ENCODE measurements around the gene FAM107A. TPM values are rescaled to one million over a fixed set of nuclear protein-coding genes. Genes with fewer than 3 reads are reported as not detected.

The FAM107A gene
- total RNA-seq, 1 donor from 2014 or later, result 115 TPM

DNA sequence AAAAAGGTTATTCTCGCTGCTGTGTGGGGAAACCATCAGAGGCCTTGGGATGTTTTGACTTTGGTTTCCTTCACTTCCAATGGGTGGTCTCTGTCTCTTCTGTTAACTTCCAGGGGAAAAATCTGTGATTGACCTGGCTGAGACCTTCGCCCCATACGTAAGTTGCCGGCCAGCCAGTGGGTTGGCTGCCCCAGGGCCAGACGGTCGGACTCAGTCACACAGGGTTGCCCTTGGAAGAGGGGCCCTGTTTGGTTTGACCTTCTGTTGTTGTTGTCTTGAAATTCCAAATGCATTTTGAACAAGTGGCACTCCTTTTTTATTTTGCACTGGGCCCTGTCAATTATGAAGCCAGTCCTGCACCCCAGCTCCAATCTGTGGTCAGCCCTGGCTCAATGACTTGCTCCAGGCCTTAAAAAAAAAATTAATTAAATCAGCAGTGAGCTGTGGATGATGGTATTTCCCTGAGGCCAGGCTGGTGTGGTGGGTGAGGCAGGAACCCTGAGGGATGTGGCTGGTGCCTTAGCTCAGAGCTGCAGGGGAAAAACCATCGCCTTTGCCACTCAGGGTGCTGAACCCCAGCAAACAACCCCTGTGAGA is 4.5 kb downstream of the FAM107A start:
- Histone ChIP-seq H3K4me1 (peaks cover 97% of the 10 kb centered on the region), H3K4me3 (peak overlapping the region; percentile 69)

DNA sequence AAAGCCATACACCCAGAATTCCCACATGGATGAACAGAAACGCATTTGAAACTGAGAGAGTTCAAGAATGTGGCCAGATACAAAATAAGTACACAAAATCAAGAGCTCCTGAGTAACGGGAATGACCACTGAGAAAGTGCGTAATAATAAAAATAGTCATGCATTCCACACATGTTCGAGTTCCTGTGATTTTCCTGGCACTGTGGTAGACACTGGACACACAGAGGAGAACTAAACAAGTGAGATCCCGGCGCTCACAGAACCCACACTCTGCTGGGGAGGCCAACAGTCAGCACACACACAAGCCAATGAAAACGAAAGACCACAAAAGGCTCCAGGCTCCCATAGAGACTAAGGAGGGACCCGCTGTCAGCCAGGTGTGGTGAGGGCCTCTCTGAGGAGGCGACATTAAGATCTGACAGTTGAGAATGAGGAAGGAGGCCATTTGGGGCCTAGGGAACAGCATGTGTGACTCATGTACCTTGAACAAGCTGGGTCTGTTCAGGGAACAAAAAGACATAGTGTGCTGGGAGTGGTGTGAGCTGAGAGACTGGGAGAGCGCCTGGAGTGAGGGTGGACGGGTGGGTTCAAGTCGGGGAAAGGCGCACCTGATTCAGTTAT is 5.1 kb downstream of the FAM107A start:
- no peaks in the 10 kb centered on the region for H3K27me3 ChIP-seq (ENCODE audit: low read depth)
- peaks cover 12% of the 10 kb centered on the region for H3K36me3 ChIP-seq
- H3K27ac ChIP-seq (replicated peaks), result peak overlapping the region; percentile 95
- TF ChIP-seq, protein P1, sequence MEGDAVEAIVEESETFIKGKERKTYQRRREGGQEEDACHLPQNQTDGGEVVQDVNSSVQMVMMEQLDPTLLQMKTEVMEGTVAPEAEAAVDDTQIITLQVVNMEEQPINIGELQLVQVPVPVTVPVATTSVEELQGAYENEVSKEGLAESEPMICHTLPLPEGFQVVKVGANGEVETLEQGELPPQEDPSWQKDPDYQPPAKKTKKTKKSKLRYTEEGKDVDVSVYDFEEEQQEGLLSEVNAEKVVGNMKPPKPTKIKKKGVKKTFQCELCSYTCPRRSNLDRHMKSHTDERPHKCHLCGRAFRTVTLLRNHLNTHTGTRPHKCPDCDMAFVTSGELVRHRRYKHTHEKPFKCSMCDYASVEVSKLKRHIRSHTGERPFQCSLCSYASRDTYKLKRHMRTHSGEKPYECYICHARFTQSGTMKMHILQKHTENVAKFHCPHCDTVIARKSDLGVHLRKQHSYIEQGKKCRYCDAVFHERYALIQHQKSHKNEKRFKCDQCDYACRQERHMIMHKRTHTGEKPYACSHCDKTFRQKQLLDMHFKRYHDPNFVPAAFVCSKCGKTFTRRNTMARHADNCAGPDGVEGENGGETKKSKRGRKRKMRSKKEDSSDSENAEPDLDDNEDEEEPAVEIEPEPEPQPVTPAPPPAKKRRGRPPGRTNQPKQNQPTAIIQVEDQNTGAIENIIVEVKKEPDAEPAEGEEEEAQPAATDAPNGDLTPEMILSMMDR (IDR thresholded peaks at IDR 0.05; ENCODE audit: borderline replicate concordance), result no peak
- no peaks in the 10 kb centered on the region for H3K9me3 ChIP-seq (replicated peaks)
- no peak for DNase-seq
- intact Hi-C loops (cut with micrococcal nuclease), result no loop called here
- H3K4me1 ChIP-seq, result peaks cover 93% of the 10 kb centered on the region
- H3K4me3 ChIP-seq, result peak overlapping the region; percentile 6

More for the DNA sequence above, 4.5 kb downstream of the FAM107A start:
- DNase-seq, result no peak
- H3K9me3 ChIP-seq (replicated peaks), result no peaks in the 10 kb centered on the region
- TF ChIP-seq, protein P1 (IDR thresholded peaks at IDR 0.05; ENCODE audit: borderline replicate concordance), result no peak
- intact Hi-C loops (cut with micrococcal nuclease), result no loop called here
- peaks cover 6% of the 10 kb centered on the region for H3K36me3 ChIP-seq
- H3K27ac ChIP-seq (replicated peaks), result peak overlapping the region; percentile 95
- H3K27me3 ChIP-seq (ENCODE audit: low read depth), result no peaks in the 10 kb centered on the region

DNA sequence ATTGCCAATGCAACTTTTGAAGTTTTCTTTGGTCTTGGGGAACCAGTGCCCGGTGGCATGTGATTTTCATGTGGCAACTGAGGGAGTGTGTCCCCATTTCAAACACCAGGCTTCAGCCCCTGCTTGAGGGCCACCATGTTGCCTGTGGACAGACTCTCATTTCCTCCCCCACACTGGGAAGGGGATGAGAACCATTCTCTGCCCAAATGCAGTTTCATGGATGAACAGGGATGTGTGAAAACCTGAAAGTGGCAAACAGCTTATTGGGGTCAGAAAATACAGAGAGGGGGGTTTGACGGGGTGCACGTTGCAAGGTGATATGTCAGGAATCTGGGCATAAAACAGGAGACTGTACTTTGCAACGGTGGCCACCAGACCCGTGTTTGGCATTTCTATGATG is 6.3 kb downstream of the FAM107A start:
- H3K36me3 ChIP-seq, result peaks cover 25% of the 10 kb centered on the region
- no peaks in the 10 kb centered on the region for H3K9me3 ChIP-seq (replicated peaks)
- intact Hi-C loops (cut with micrococcal nuclease), result no loop called here
- H3K27ac ChIP-seq (replicated peaks), result no peak overlapping the region
- no peak for DNase-seq
- peaks cover 84% of the 10 kb centered on the region for H3K4me1 ChIP-seq
- H3K27me3 ChIP-seq (ENCODE audit: low read depth), result no peaks in the 10 kb centered on the region
- H3K4me3 ChIP-seq, result no peak overlapping the region
- TF ChIP-seq, protein P1 (IDR thresholded peaks at IDR 0.05; ENCODE audit: borderline replicate concordance), result no peak

DNA sequence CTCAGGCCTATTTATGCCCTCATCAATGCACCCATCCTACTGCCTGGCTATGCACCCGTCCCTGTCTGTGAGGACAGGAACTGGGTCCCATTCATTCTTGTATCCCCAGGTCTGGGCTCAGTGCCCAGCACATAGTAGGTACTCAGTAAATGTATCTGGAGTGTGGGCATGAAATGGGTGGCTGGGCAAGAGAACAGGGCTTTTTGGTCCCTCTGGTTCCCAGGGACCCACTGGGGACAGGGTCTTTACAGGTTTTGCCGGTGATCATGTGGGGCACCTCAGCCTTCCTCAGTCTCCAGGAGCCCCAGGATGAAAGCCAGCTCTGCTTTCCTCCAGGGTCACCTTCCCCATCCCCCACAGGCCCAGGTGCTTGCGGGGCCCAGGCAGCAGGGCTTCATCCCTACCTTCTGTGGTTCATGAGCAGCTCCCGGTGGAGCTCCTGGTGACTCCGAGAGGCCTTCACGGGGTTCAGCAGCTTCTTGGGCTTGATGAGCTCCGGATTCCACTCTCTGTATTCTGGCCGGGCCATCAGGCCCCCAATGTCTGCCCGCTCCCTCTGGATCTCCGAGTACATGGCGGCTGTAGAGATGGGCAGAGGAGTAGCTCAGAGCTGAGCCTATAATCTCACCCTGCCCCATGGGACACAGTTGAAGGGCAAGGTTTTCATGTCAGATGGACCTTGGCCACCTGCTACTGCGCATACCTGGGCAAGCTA is 7.7 kb downstream of the FAM107A start:
- DNase-seq, result no peak
- H3K27ac ChIP-seq (replicated peaks), result peak overlapping the region; percentile 28
- no peaks in the 10 kb centered on the region for H3K9me3 ChIP-seq (replicated peaks)
- H3K36me3 ChIP-seq, result peaks cover 36% of the 10 kb centered on the region
- H3K4me3 ChIP-seq, result no peak overlapping the region
- no peaks in the 10 kb centered on the region for H3K27me3 ChIP-seq (ENCODE audit: low read depth)
- peaks cover 83% of the 10 kb centered on the region for H3K4me1 ChIP-seq
- intact Hi-C loops (cut with micrococcal nuclease), result loop anchor here (2.0 kb wide), 1 partner anchor 61 kb away; no protein-coding TSS in a partner anchor
- TF ChIP-seq, protein P1 (IDR thresholded peaks at IDR 0.05; ENCODE audit: borderline replicate concordance), result no peak

DNA sequence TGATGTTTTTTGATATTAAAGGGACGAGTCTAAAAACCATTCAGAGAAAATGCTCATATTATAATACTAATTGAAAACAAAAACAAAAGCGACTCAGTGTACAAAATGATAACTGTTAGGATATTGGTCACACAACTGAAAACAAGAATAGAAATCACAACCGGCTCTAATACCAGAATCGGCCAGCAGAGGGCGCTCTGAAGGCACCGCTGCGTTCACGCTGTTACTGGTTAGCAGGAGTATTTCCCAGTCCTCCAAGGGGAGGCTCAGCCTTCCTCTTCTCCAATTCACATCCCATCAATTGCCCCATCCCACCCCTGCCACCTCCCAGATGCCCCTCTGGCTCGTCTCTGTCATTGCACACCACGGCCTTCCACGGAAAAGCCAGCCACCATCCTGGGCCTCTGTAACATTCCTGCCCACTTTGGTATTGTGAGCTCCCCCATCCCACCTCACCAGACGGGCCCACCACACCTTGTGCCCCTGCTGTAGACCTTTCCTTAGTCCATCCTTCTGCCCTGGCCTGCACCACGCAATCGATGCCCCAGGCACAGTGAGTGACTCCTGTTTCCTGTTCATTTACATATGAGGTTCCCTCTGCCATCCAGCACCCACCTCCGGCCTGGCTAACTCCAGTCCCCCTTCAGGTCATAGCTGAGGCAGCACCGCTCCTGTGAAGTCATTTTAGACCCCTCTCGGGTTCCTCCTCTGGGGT is 8.5 kb downstream of the FAM107A start:
- peak overlapping the region; percentile 24 for H3K4me3 ChIP-seq
- intact Hi-C loops (cut with micrococcal nuclease), result loop anchor here (2.0 kb wide), 1 partner anchor 62 kb away; no protein-coding TSS in a partner anchor
- H3K27me3 ChIP-seq (ENCODE audit: low read depth), result no peaks in the 10 kb centered on the region
- no peaks in the 10 kb centered on the region for H3K9me3 ChIP-seq (replicated peaks)
- TF ChIP-seq, protein P1 (IDR thresholded peaks at IDR 0.05; ENCODE audit: borderline replicate concordance), result peak; percentile 97
- H3K27ac ChIP-seq (replicated peaks), result peak overlapping the region; percentile 28
- H3K4me1 ChIP-seq, result peaks cover 76% of the 10 kb centered on the region
- peaks cover 43% of the 10 kb centered on the region for H3K36me3 ChIP-seq
- peak; percentile 80 for DNase-seq
